ENCODE measurements around the gene KLHDC4. TPM values are rescaled to one million over a fixed set of nuclear protein-coding genes. Genes with fewer than 3 reads are reported as not detected.
A peak's percentile ranks its signal among the peaks of the same experiment; 100 is the strongest.
"Not testable (repeated sequence)": the region's sequence is repeated elsewhere in the genome, so short reads cannot be mapped to it uniquely, and the experiment has no call there.

Gene KLHDC4
- polyA plus RNA-seq (2012; ENCODE audit: low read depth, missing spikeins), result 28.9 TPM

- FAIRE-seq (no peak), DNase-seq (ENCODE audit: insufficient read length, low spot score) (peak; percentile 93)
- peak; percentile 80 for TF ChIP-seq POLR2AphosphoS5 (IDR thresholded peaks at IDR 0.05; ENCODE audit: low read depth, low read length)
- TF ChIP-seq SPI1 (IDR thresholded peaks at IDR 0.05; ENCODE audit: low read depth, low read length), result no peak
- peak; percentile 91 for TF ChIP-seq TAF1 (IDR thresholded peaks at IDR 0.05; ENCODE audit: low read depth, low read length)
- TF ChIP-seq POU2F2 (IDR thresholded peaks at IDR 0.05; ENCODE audit: low read depth, low read length), result 0 out of 2 replicates have a peak, but pooled peaks have one; percentile 15
- TF ChIP-seq PAX5 (IDR thresholded peaks at IDR 0.05; ENCODE audit: insufficient read depth, low read length, severe bottlenecking), result peak; percentile 4
- TF ChIP-seq POLR2A (IDR thresholded peaks at IDR 0.05; ENCODE audit: low read depth, low read length), result peak; percentile 83; the same call in 1 of the 2 replicates
Measured at GRCh38 chr16:87765776-87766484, at the start of gene KLHDC4. TSS of gene KLHDC4 (minus strand) at chr16:87765986. CDS start at chr16:87765890, 96 bp downstream.

GRCh38 chr16:87815567-87815966, 49.8 kb upstream of the KLHDC4 start:
- no peak for FAIRE-seq
- TF ChIP-seq POLR2AphosphoS5 (IDR thresholded peaks at IDR 0.05; ENCODE audit: low read depth, low read length), result no peak
- no peak for TF ChIP-seq POU2F2 (IDR thresholded peaks at IDR 0.05; ENCODE audit: low read depth, low read length)
- TF ChIP-seq PAX5 (IDR thresholded peaks at IDR 0.05; ENCODE audit: insufficient read depth, low read length, severe bottlenecking), result no peak
- no peak for TF ChIP-seq TAF1 (IDR thresholded peaks at IDR 0.05; ENCODE audit: low read depth, low read length)
- no peak for TF ChIP-seq SPI1 (IDR thresholded peaks at IDR 0.05; ENCODE audit: low read depth, low read length)
- TF ChIP-seq POLR2A (IDR thresholded peaks at IDR 0.05; ENCODE audit: low read depth, low read length), result no peak
- DNase-seq (ENCODE audit: insufficient read length, low spot score), result no peak

DNA sequence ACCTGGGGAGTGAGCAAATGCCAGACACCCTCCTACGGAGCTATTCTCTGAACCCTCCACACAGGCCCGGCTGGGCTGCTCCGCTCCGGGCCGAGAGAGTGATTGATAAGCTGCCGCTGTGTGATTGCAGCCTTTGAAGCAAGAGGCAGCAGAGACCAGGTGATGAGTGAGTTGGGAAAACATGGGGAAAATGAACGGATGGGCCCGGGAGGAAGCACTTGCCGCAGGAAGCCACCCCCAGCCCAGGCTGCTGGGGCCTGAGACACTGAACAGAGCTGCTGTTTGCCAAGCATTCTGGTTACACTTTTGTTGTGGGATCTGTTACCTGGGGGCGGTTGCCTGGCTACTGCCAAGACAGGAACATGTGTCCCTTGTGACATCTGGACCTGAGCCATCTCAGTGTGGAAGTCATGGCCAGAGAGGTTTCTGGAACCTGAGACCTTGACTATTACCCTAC, 46.4 kb upstream of the KLHDC4 start:
- DNase-seq (ENCODE audit: insufficient read length, low spot score) (no peak), FAIRE-seq (no peak)
- no peak for TF ChIP-seq PAX5 (IDR thresholded peaks at IDR 0.05; ENCODE audit: insufficient read depth, low read length, severe bottlenecking)
- no peak for TF ChIP-seq SPI1 (IDR thresholded peaks at IDR 0.05; ENCODE audit: low read depth, low read length)
- TF ChIP-seq TAF1 (IDR thresholded peaks at IDR 0.05; ENCODE audit: low read depth, low read length), result no peak
- no peak for TF ChIP-seq POLR2AphosphoS5 (IDR thresholded peaks at IDR 0.05; ENCODE audit: low read depth, low read length)
- TF ChIP-seq POLR2A (IDR thresholded peaks at IDR 0.05; ENCODE audit: low read depth, low read length), result no peak
- no peak for TF ChIP-seq POU2F2 (IDR thresholded peaks at IDR 0.05; ENCODE audit: low read depth, low read length)

GRCh38 chr16:87811454-87811853, 45.7 kb upstream of the KLHDC4 start:
- FAIRE-seq; DNase-seq (ENCODE audit: insufficient read length, low spot score): not testable (repeated sequence)

DNA sequence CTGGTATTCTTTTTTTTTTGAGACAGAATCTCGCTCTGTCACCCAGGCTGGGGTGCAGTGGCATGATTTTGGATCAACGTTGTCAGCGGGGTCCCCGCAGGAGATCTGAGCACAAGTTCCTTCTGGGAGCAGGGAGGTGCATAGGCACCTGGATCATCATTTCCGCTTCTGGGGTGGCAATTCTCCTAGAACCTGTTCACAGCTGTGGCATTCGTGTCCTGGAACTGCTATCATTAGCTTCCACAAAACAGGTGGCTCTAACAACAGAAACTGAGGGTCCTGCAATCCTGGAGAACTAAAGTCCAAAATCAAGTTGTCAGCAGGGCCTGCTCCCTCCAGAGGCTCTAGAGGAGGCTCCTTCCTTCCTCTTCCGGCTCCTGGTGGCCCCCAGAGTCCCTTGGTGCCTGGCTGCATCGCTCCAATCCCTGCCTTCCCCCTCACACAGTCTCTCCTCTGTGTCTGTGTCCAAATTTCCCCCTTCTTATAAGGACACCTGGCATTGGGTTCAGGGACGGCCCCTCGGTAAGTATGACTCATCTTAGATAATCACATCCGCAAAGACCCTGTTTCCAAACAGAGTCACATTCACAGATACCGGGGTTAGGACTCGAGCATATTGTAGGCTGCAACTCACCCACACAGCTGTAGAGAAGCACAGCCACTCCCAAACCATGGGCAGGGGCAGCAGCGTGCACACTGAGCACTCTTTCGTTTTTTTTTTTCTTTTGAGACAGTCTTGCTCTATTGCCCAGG, 43.5 kb upstream of the KLHDC4 start:
- FAIRE-seq (peak; percentile 82), DNase-seq (ENCODE audit: insufficient read length, low spot score) (no peak)
- TF ChIP-seq POLR2A (IDR thresholded peaks at IDR 0.05; ENCODE audit: low read depth, low read length) (no peak; the same call in 1 of the 2 replicates), PAX5 (IDR thresholded peaks at IDR 0.05; ENCODE audit: insufficient read depth, low read length, severe bottlenecking) (peak; percentile 35), TAF1 (IDR thresholded peaks at IDR 0.05; ENCODE audit: low read depth, low read length) (no peak), POLR2AphosphoS5 (IDR thresholded peaks at IDR 0.05; ENCODE audit: low read depth, low read length) (peak; percentile 35; the same call in 1 of the 2 replicates), POU2F2 (IDR thresholded peaks at IDR 0.05; ENCODE audit: low read depth, low read length) (0 out of 2 replicates have a peak, but pooled peaks have one; percentile 23), SPI1 (IDR thresholded peaks at IDR 0.05; ENCODE audit: low read depth, low read length) (peak; percentile 65)

DNA sequence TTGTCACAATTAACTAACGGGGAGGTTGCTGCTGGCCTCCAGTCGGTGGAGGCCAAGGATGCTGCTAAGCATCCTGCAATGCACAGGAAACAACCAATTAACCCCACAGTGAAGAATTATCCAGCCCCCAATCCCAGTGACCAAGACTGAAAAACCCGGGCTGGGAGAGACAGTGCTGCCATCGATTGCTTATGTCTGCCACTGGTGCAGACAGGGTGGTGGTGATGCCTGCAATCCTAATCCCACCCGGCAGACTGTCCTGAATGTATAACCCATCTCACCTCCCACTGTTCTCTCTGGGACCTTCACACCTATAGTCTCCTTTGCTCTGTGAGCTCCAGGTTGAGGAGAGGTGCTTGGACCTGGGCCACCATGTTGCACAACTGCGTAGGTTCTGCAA, 42.3 kb upstream of the KLHDC4 start:
- no peak for TF ChIP-seq SPI1 (IDR thresholded peaks at IDR 0.05; ENCODE audit: low read depth, low read length)
- no peak for TF ChIP-seq TAF1 (IDR thresholded peaks at IDR 0.05; ENCODE audit: low read depth, low read length)
- no peak for TF ChIP-seq POU2F2 (IDR thresholded peaks at IDR 0.05; ENCODE audit: low read depth, low read length)
- no peak for TF ChIP-seq PAX5 (IDR thresholded peaks at IDR 0.05; ENCODE audit: insufficient read depth, low read length, severe bottlenecking)
- TF ChIP-seq POLR2A (IDR thresholded peaks at IDR 0.05; ENCODE audit: low read depth, low read length), result no peak
- no peak for TF ChIP-seq POLR2AphosphoS5 (IDR thresholded peaks at IDR 0.05; ENCODE audit: low read depth, low read length)
- FAIRE-seq (peak; percentile 13), DNase-seq (ENCODE audit: insufficient read length, low spot score) (no peak)

- DNase-seq (ENCODE audit: insufficient read length, low spot score) (no peak), FAIRE-seq (peak; percentile 96)
- TF ChIP-seq POLR2AphosphoS5 (IDR thresholded peaks at IDR 0.05; ENCODE audit: low read depth, low read length) (no peak; the same call in 1 of the 2 replicates), POU2F2 (IDR thresholded peaks at IDR 0.05; ENCODE audit: low read depth, low read length) (peak; percentile 89), SPI1 (IDR thresholded peaks at IDR 0.05; ENCODE audit: low read depth, low read length) (0 out of 2 replicates have a peak, but pooled peaks have one; percentile 10), PAX5 (IDR thresholded peaks at IDR 0.05; ENCODE audit: insufficient read depth, low read length, severe bottlenecking) (no peak), POLR2A (IDR thresholded peaks at IDR 0.05; ENCODE audit: low read depth, low read length) (no peak; the same call in 1 of the 2 replicates), TAF1 (IDR thresholded peaks at IDR 0.05; ENCODE audit: low read depth, low read length) (no peak)
Measured at GRCh38 chr16:87806641-87807546, 41.1 kb upstream of the KLHDC4 start.

DNA sequence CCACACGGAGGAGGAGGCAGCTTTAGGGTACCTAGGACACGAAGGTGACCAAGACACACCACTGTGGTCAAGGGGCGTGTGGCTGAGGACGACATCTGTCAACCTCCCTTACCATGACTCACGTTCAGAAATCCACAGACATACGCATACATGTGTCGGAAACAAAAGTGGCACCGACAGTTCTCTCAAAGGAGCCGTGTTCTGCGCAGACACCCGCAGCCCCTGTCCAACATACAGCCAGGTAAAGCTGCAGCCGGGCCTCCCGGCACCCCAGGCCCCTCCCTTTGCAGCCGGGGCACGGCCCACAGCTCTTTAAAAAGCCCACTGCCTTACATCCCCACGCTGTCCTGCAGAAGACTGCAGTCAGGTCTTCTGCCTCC, 40.5 kb upstream of the KLHDC4 start:
- no peak for FAIRE-seq
- DNase-seq (ENCODE audit: insufficient read length, low spot score), result no peak
- no peak for TF ChIP-seq SPI1 (IDR thresholded peaks at IDR 0.05; ENCODE audit: low read depth, low read length)
- TF ChIP-seq POLR2A (IDR thresholded peaks at IDR 0.05; ENCODE audit: low read depth, low read length), result no peak
- no peak for TF ChIP-seq TAF1 (IDR thresholded peaks at IDR 0.05; ENCODE audit: low read depth, low read length)
- TF ChIP-seq POU2F2 (IDR thresholded peaks at IDR 0.05; ENCODE audit: low read depth, low read length), result 0 out of 2 replicates have a peak, but pooled peaks have one; percentile 10
- TF ChIP-seq POLR2AphosphoS5 (IDR thresholded peaks at IDR 0.05; ENCODE audit: low read depth, low read length), result no peak

All from GM12891 (cell line).